Right lobe of liver (tissue), 4 donors: ENCODE measurements around the gene PLEKHF1.

Experiments used
- POLR2A ChIP-seq: fragments of 450-650 bp; IDR thresholded peaks from one replicate; pipeline ENCODE4 v1.6.1; 2017; ENCODE audit warnings: antibody characterized with exemption, mild to moderate bottlenecking
- TF ChIP-seq, protein P1 (sequence below), 4 donors: fragments of 200-600 bp in 3 of 4; fragments of 450-650 bp in 1 of 4; IDR thresholded peaks; one replicate each; pipeline versions ENCODE4 v1.5.1 to v1.8.0; 2016 to 2022; ENCODE audit warnings: antibody characterized with exemption in 4 of 4, mild to moderate bottlenecking in 2 of 4
- donor health status: DM: no; HTN: no; CAD: no.
- donor health status: DM: no; HTN: no; CAD: no.
- donor health status: DM: no; HTN: yes; CAD: no.

DNA sequence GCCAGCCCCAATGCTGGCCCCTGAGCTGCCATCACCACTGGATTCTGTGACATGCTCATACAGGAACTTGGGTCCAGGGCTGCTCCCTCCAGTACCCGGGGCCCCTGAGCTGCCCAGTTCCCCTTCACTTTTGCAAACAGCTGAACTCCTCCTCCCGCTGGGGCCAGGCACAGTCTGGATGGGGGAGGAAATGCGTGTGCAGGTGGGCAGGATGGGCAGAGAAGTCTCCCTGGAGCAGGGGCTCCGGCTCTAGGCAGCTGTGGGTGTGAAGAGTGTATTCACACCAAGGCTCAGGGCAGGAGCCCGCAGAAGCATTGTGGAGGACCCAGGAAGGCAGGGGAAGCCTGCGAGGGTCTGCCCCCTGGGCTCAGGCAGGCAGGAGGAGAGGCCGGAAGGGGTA is 46.8 kb upstream of the PLEKHF1 start:
- TF ChIP-seq, protein P1, sequence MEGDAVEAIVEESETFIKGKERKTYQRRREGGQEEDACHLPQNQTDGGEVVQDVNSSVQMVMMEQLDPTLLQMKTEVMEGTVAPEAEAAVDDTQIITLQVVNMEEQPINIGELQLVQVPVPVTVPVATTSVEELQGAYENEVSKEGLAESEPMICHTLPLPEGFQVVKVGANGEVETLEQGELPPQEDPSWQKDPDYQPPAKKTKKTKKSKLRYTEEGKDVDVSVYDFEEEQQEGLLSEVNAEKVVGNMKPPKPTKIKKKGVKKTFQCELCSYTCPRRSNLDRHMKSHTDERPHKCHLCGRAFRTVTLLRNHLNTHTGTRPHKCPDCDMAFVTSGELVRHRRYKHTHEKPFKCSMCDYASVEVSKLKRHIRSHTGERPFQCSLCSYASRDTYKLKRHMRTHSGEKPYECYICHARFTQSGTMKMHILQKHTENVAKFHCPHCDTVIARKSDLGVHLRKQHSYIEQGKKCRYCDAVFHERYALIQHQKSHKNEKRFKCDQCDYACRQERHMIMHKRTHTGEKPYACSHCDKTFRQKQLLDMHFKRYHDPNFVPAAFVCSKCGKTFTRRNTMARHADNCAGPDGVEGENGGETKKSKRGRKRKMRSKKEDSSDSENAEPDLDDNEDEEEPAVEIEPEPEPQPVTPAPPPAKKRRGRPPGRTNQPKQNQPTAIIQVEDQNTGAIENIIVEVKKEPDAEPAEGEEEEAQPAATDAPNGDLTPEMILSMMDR (IDR thresholded peaks at IDR 0.05), result no peak
- no peak for TF ChIP-seq POLR2A
